ENCODE data around the gene MAT2B. TPM values are rescaled to one million over a fixed set of nuclear protein-coding genes. Genes with fewer than 3 reads are reported as not detected.

The MAT2B gene
- total RNA-seq, 1 donor from 2014 or later = 76.4 TPM

DNA sequence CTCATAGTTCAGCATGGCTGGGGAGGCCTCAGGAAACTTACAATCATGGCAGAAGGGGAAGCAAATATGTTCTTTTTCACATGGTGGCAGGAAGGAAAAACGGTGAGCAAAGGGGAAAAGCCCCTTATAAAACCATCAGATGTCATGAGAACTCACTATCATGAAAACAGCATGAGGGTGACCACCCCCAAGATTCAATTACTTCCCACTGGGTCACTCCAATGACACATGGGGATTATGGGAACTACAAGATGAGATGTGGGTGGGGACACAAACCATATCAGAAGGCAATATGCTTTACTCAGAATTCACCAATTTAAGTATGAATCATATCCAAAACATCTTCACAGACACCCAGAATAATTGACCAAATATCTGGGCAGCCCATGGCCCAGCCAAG lies 19.7 kb downstream of the MAT2B start:
- H3K27ac Mint-ChIP-seq = no peak overlapping the region
- H3K9me3 Mint-ChIP-seq = peaks cover 2% of the 10 kb centered on the region
- no peak for DNase-seq
- H3K4me1 Mint-ChIP-seq = no peaks in the 10 kb centered on the region
- ChIA-PET CTCF (no interaction called here), POLR2A (no interaction called here)
- no peaks in the 10 kb centered on the region for H3K27me3 Mint-ChIP-seq
- TF ChIP-seq, protein P1, sequence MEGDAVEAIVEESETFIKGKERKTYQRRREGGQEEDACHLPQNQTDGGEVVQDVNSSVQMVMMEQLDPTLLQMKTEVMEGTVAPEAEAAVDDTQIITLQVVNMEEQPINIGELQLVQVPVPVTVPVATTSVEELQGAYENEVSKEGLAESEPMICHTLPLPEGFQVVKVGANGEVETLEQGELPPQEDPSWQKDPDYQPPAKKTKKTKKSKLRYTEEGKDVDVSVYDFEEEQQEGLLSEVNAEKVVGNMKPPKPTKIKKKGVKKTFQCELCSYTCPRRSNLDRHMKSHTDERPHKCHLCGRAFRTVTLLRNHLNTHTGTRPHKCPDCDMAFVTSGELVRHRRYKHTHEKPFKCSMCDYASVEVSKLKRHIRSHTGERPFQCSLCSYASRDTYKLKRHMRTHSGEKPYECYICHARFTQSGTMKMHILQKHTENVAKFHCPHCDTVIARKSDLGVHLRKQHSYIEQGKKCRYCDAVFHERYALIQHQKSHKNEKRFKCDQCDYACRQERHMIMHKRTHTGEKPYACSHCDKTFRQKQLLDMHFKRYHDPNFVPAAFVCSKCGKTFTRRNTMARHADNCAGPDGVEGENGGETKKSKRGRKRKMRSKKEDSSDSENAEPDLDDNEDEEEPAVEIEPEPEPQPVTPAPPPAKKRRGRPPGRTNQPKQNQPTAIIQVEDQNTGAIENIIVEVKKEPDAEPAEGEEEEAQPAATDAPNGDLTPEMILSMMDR (IDR thresholded peaks at IDR 0.05) = no peak
- no peak for ATAC-seq (ENCODE audit: low read depth)
- H3K4me3 Mint-ChIP-seq = no peak overlapping the region
- peaks cover 23% of the 10 kb centered on the region for H3K36me3 Mint-ChIP-seq (ENCODE audit: low read depth)
- intact Hi-C loops (cut with micrococcal nuclease) = no loop called here

DNA sequence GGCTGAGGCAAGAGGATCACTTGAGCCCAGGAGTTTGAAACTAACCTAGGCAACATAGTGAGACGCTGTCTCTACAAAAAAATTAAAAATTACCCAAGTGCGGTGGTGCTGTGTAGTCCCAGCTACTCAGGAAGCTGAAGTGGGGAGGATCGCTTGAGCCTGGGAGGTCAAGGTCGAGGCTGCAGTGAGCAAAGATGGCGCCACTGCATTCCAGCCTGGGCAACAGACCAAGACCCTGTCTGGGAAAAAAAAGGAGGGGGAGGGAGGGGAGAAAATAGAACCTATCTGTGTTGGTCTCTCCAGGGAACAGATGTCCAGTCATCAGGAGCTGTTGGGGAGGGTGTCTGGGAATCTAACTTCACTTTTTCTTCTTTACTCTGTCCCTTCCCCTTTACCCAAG lies 24.3 kb downstream of the MAT2B start:
- H3K9me3 Mint-ChIP-seq = peaks cover 2% of the 10 kb centered on the region
- intact Hi-C loops (cut with micrococcal nuclease) = no loop called here
- no peak for DNase-seq
- H3K4me3 Mint-ChIP-seq = no peak overlapping the region
- no peak overlapping the region for H3K27ac Mint-ChIP-seq
- peaks cover 5% of the 10 kb centered on the region for H3K36me3 Mint-ChIP-seq (ENCODE audit: low read depth)
- POLR2A ChIA-PET = no interaction called here
- TF ChIP-seq, protein P1 (IDR thresholded peaks at IDR 0.05) = no peak
- peaks cover 7% of the 10 kb centered on the region for H3K4me1 Mint-ChIP-seq
- CTCF ChIA-PET = no interaction called here
- ATAC-seq (ENCODE audit: low read depth) = no peak
- no peaks in the 10 kb centered on the region for H3K27me3 Mint-ChIP-seq

DNA sequence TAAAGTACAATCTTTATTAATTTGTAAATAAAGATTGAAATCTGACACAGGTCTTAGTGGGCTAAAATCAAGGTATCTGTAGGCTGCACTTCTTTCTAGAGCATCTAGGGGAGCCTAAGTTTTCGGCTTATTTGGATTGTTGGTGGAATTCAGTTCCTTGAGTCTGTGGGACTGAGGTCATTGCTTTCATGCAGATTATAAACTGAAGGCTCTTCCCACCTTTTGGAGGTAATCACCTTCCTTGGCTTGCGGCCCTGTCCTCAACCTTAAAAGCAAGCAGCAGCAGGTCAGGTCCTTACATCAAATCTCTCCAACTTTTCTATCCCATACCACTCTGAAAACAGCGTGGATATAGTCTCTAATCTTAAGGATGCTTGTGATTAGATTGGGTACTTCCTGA lies 25.9 kb downstream of the MAT2B start:
- no peak overlapping the region for H3K4me3 Mint-ChIP-seq
- no peak for DNase-seq
- H3K27me3 Mint-ChIP-seq = no peaks in the 10 kb centered on the region
- H3K4me1 Mint-ChIP-seq = peaks cover 21% of the 10 kb centered on the region
- H3K36me3 Mint-ChIP-seq (ENCODE audit: low read depth) = no peaks in the 10 kb centered on the region
- no peak overlapping the region for H3K27ac Mint-ChIP-seq
- TF ChIP-seq, protein P1 (IDR thresholded peaks at IDR 0.05) = no peak
- no peaks in the 10 kb centered on the region for H3K9me3 Mint-ChIP-seq
- ChIA-PET CTCF (no interaction called here), POLR2A (no interaction called here)
- no peak for ATAC-seq (ENCODE audit: low read depth)
- intact Hi-C loops (cut with micrococcal nuclease) = no loop called here

DNA sequence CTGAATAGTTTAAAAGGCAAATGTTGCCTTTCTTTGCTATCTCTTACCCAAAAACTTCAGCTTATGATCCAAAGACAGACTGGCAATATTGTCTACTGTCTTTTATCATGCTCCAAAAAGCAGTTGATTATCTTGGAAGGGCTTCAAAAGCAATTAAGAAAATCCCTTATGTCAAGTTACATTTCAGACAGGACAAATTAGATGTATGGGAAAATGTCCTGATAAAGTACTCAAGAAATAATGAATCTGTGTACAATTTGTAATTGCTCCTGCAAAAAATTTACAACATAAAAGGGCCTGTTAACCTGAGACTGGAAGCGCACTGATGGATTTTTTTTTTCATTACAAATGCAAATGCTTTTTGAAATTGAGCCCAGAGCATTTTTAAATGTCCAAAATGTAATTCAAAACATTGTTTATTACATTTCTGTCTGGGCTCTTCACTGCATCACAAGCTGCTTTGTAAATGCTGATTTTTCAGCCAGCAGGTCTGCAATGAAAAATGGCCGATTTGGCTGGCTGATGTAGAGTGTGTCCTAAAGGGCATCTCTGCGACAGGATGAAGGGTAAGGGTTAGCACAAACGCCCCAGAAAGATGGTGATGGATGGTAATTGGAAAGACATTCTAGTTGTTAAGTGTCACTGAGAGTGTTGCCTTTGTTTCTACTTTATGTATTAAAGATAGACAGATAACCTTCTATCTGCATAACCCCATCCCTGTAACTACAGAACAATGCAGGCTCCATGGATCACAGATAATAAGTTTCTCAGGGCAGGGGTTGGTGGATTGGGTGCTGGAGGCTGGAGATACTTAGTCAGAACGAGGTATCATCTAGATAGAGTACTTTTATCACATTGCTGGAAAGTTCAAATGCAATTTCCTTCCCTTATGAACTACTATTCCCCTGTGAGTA lies 27.0 kb downstream of the MAT2B start:
- TF ChIP-seq, protein P1 (IDR thresholded peaks at IDR 0.05) = no peak
- intact Hi-C loops (cut with micrococcal nuclease) = no loop called here
- H3K4me3 Mint-ChIP-seq = no peak overlapping the region
- H3K27ac Mint-ChIP-seq = no peak overlapping the region
- ChIA-PET POLR2A (no interaction called here), CTCF (no interaction called here)
- no peaks in the 10 kb centered on the region for H3K9me3 Mint-ChIP-seq
- peaks cover 31% of the 10 kb centered on the region for H3K4me1 Mint-ChIP-seq
- no peaks in the 10 kb centered on the region for H3K27me3 Mint-ChIP-seq
- DNase-seq (no peak), ATAC-seq (ENCODE audit: low read depth) (no peak)
- no peaks in the 10 kb centered on the region for H3K36me3 Mint-ChIP-seq (ENCODE audit: low read depth)

DNA sequence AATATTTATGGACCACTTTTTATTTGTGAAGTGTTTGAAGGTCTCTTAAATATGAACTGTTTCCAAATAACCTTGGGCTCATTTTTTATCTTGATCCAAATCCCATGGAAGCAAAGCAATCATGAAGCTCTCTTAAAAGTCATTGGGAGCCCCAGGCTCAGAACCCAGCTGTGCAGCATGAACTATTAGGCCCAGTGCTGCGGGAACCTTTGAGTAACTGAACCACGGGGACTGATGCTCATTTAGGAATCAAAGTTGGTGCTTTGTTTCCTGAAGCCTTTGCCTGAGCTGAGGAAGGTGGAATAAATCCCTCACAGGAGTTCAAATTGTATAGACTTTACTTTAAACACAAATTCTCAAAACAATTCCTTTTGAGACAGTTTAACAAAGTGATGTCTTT lies 27.8 kb downstream of the MAT2B start:
- Mint-ChIP-seq H3K27ac (no peak overlapping the region), H3K36me3 (ENCODE audit: low read depth) (no peaks in the 10 kb centered on the region)
- CTCF ChIA-PET = no interaction called here

More for the DNA sequence above, 27.8 kb downstream of the MAT2B start:
- intact Hi-C loops (cut with micrococcal nuclease) = no loop called here
- Mint-ChIP-seq H3K27me3 (no peaks in the 10 kb centered on the region), H3K4me3 (no peak overlapping the region), H3K4me1 (peaks cover 34% of the 10 kb centered on the region), H3K9me3 (no peaks in the 10 kb centered on the region)
- TF ChIP-seq, protein P1 (IDR thresholded peaks at IDR 0.05) = no peak
- ATAC-seq (ENCODE audit: low read depth) (no peak), DNase-seq (no peak)
- POLR2A ChIA-PET = no interaction called here
